Activated naive CD4-positive, alpha-beta T cell treated with anti-CD3 and anti-CD28 coated beads, Interleukin-2, amount 10 ng/mL, durations not matched to agents 5 hours and 36 hours (primary cell): Measurements from ENCODE around the gene TRMT112. TPM values are rescaled to one million over a fixed set of nuclear protein-coding genes. Genes with fewer than 3 reads are reported as not detected.

Experiments used
- microRNA-seq: library from miRNA; unstranded; fragments of <30 nt; microRNA quantifications from one replicate; pipeline ENCODE4 v1.2.0, GENCODE V29; 2022; ENCODE audit warnings: borderline microRNAs expressed, borderline replicate concordance
- total RNA-seq, 2 experiments: library from RNA; stranded (reverse); gene quantifications; one replicate each; pipeline ENCODE4 v1.2.3, GENCODE V29; 2021

The TRMT112 gene
- 100 to 1,000 TPM; 156 to 165 TPM for total RNA-seq

DNA sequence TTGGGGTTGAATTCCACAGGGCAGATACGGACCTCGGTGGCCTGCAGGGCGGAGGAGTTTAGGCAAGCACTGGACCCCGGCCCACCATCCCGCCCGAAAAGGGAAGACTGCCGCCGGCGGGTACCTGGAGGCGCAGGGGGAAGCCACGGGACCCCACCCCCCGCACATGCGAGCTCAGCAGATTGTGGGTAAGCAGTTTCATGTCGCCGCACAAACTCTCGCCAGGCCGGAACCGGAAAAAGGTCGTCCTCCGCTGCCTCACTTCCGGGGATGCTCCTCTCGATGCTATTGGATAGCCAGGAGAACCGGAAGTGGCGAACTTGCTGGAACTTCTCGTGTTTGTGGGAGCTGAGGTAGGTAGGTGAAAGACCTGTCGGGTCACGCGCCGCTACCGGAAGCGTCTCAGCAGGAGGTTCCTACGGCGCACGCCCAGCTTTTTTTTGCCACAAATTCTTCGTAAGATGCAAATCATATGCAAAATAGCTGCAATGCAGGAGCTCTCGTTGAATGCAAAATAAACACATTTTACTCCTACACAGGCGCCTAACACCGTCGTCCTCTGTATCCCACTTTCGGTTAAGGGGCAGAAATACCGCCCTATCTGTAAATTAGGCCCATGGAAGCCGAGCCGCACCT is at the start of gene TRMT112:
TRMT112 (minus strand) TSS at position 235 of the 636 bp plus-strand sequence; CDS start at position 202, 33 bp downstream.

GRCh38 chr11:64358907-64359711 is 41.8 kb upstream of the TRMT112 start, which contains the start of gene RPS6KA4:
Gene RPS6KA4 (plus strand): TSS chr11:64359162. CDS start chr11:64359236, 74 bp downstream.

GRCh38 chr11:64339754-64340408 is 22.5 kb upstream of the TRMT112 start, which contains the start of gene CCDC88B:
Gene CCDC88B (plus strand): TSS chr11:64340204. CDS start chr11:64340267, 63 bp downstream.

GRCh38 chr11:64317961-64318765 is 804 bp upstream of the TRMT112 start, which contains the start of gene PRDX5:
Gene PRDX5 (plus strand): TSS chr11:64318121. CDS start chr11:64318216, 95 bp downstream.

DNA sequence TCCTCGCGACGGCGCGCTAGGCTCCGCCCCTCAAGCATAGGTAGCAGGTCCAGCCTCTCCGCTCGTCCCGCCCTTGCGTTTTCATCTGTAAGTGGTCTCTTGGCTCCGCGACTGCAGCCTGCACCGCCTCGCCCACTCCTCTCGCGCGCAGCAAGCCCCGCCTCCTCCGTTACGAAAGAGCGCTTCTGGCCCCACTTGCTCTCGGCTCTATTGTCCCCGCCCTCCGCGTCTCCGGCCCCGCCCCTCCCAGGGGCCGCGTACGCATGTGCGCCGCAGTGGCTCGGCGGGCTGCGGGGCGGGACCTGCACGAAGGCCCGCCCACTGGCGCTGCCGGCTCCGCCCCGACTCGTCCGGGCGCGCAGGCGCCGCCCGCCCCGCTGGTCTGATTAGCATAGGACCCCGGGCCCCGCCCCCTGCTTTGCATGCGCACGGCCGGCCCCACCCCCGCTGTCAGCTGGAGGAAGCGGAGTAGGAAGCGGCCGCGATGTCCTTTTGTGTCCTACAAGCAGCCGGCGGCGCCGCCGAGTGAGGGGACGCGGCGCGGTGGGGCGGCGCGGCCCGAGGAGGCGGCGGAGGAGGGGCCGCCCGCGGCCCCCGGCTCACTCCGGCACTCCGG is 12.2 kb downstream of the TRMT112 start, which contains the start of gene ESRRA:
ESRRA (plus strand) TSS at position 450 of the 616 bp plus-strand sequence. CDS start 1,656 bp downstream, outside the sequence.

DNA sequence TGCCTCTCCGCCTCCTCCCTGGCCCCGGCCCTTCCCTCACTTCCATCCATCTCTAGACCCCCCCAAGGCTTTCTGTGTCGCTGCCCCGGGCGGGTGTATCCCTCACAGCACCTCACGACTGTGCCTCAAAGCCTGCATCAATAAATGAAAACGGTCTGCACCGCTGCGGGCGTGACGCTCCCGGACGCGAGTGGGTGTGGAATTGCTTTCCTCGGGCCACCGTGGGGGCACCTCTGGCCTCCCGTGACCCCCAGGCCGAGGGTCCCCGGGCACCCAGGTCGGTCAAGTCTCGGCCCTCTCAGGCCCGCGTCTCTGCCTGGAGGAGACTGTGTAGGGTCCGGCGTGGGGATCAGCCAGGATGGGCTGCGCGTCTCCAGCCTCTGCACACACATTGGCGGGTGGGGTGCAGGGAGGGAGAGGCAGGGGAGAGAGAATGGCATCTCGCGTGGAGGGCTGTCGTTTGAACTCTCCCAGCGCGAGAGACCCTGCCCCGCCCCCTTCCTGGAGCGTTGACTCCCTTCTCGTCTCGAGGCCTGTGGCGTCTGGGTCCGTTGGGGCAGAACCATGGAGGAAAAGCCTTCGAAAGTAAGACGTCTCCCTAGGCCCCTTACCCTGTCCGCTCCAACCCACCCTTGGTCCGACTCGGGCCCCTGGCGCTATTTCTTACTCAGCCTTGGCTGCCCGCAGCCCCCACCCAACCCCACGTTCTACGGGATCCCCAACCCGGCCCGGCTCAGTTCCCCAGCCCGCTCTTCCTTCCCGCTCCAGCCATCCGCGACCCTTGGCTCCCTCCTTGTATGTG is 17.3 kb downstream of the TRMT112 start, which contains the start of gene CATSPERZ:
CATSPERZ (plus strand) TSS at position 512 of the 802 bp plus-strand sequence; CDS start at position 565, 53 bp downstream.

DNA sequence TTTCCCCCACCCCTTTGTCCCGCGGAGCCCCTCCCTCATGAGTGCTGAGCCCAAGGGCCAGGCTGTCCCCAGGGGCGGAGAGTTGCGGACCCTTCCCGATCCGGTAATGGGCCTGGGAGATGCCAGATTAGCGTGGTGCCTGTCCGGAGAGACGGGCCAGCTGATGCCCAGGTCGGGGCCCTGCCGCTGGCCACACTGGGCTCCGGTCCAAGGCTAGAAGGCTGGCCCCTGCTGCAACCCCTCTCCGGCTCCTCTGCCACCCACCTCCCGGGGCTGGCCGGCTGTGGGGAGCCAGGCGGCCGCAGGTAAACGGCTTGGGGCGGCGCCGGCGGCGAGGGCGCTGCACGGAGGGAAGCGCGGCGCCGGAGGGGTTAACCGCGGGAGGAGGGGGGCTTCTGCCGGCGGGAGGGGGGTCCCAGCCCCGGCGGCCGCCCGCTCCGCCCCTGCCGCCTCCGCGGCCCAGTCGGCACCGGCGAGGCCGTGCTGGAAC is 26.1 kb downstream of the TRMT112 start, which contains the start of gene KCNK4:
KCNK4 (plus strand) TSS at position 41 of the 490 bp plus-strand sequence. CDS start 1,717 bp downstream, outside the sequence.

DNA sequence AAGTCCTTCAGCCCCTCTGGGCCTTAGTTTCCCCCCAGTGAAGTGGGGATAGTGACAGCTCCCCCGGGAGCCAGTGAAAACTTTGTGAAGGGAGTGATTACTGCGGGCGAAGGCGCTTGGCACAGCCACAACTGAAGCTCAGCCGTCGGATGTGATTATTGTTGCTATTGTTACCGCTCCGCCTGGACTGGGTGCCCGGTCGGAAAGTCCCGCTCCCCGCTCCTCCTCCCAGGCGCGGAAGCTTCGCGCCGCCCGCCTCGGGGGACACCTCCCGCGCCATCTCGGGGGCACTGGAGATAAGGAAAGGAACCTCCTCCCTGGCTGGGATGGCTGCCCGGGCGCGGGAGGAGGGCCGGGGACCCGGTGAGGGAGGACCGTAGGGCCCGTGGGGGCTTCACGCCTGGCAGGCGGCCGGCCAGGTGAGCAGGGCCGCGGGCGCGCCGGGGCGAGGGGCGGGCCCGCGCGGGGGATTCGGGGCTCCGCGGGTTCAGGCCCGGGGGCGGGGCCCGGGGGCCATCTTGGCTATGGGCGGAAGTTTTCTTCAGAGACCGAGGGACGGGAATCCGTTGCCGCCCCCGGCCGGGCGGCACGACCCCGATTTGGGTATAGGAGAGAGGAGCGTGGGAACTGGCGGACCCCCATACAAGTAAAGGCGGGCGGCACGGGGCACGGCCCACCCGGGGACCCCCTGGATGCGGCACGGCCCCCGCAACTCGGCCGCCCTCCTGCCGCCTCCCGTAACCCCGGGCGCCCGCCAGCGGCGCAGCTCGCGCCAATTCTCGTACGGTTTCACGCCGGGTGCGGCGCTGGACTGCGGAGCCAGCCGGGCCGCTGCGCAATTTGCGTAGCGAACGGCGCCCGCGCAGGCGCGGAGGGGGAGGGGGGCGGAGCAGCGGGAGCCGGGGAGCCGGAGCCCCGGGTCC is 32.1 kb downstream of the TRMT112 start, which contains the start of gene GPR137:
GPR137 (plus strand) TSS at position 887 of the 923 bp plus-strand sequence. CDS start 677 bp downstream, outside the sequence.

DNA sequence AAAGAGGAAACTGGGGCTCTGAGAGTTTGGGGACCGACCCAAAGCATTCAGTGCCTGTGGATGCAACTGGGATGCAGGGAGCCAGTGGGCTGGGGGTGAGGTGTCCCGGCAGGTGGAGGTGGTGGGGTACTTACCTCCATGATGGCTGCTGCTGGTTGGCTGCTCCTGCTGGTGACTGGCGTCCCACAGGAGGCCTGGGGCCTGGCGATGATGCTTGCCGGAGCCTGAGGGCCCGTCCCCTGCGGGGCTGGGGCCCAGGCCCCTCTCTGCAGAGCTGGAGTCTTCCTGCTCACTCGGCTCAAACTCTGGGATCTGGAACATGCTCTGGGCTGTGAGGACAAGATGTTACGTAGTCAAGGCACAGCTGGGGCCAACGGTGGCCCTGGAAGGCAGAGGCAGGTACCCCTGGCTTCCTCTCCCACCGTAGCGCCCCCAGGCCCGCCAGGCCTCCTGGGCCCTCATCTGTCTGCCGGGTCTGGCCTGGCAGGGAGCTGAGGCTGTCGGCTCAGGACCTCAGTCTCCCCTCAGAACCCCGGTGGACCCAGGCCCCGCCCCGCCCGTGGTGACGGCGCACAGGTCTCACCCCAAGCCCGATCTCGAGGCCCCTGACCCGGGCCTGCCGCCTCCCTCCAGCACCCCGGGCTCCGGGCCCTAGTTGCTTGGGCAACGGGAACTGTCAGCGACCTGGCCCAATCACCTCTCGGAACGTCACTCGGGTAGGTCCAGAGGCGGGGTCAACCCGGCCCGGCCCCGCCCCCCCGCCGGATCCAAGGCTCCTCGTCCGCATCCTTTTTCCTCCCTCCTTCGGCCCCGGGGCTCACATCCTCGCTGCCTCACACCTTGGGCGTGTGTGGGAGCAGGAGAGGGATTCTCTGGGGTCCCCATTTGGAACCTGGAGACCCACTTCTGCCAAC is 33.1 kb downstream of the TRMT112 start, which contains the start of gene BAD:
BAD (minus strand) TSS at position 618 of the 914 bp plus-strand sequence; CDS start at position 321, 297 bp downstream.

Small RNA genes within 50 kb of the gene (microRNA-seq; reads per million reads assigned to microRNA genes)
- 0.83 reads per million for gene MIR7155

Other genes with a start within 250 kb of the TRMT112 start
- gene MACROD1, start 151.4 kb downstream of the TRMT112 start, total RNA-seq, result 10 to 100 TPM; 14.2 TPM
- 100 to 1,000 TPM; 181 to 183 TPM for gene STIP1, start 131.4 kb downstream of the TRMT112 start, total RNA-seq
- 100 to 1,000 TPM; 203 to 209 TPM for gene FERMT3, start 110.8 kb downstream of the TRMT112 start, total RNA-seq
- 10 to 100 TPM; 30.8 to 36.4 TPM for gene TRPT1, start 91.4 kb downstream of the TRMT112 start, total RNA-seq
- 10 to 100 TPM; 76.7 to 80.2 TPM for gene NUDT22, start 91.3 kb downstream of the TRMT112 start, total RNA-seq
- gene DNAJC4, start 87.0 kb downstream of the TRMT112 start, total RNA-seq, result 10 to 100 TPM; 43.9 to 44.9 TPM
- 10 to 100 TPM; 81.2 to 88.6 TPM for gene VEGFB, start 83.0 kb downstream of the TRMT112 start, total RNA-seq
- 10 to 100 TPM; 28.4 to 28.8 TPM for gene FKBP2, start 76.5 kb downstream of the TRMT112 start, total RNA-seq
- gene PPP1R14B, start 70.6 kb downstream of the TRMT112 start, total RNA-seq, result 10 to 100 TPM; 93.0 to 98.0 TPM
- gene PLCB3, start 66.0 kb downstream of the TRMT112 start, total RNA-seq, result 10 to 100 TPM; 11.4 to 11.9 TPM
- gene BAD, start 32.9 kb downstream of the TRMT112 start, total RNA-seq, result 10 to 100 TPM; 33.1 to 33.7 TPM
- gene GPR137, start 31.7 kb downstream of the TRMT112 start, total RNA-seq, result 10 to 100 TPM; 26.2 to 26.7 TPM
- not detected for gene KCNK4, start 26.3 kb downstream of the TRMT112 start, total RNA-seq
- gene CATSPERZ, start 17.2 kb downstream of the TRMT112 start, total RNA-seq, result not detected
- gene ESRRA, start 12.0 kb downstream of the TRMT112 start, total RNA-seq, result 10 to 100 TPM; 34.1 to 37.7 TPM
- 100 to 1,000 TPM; 110 to 116 TPM for gene PRDX5, start 562 bp upstream of the TRMT112 start, total RNA-seq
- 100 to 1,000 TPM; 115 to 126 TPM for gene CCDC88B, start 22.6 kb upstream of the TRMT112 start, total RNA-seq
- gene RPS6KA4, start 41.6 kb upstream of the TRMT112 start, total RNA-seq, result 10 to 100 TPM; 31.8 to 35.0 TPM
- gene SLC22A11, start 238.4 kb upstream of the TRMT112 start, total RNA-seq, result not detected